Stimulated activated naive CD4-positive, alpha-beta T cell (primary cell): ENCODE measurements around the gene THADA.

Experiments
- DNase-seq, 6 experiments: peaks; one replicate each; lab custom pipeline; 2025; lab: John Stamatoyannopoulos, UW

Gene THADA

DNA sequence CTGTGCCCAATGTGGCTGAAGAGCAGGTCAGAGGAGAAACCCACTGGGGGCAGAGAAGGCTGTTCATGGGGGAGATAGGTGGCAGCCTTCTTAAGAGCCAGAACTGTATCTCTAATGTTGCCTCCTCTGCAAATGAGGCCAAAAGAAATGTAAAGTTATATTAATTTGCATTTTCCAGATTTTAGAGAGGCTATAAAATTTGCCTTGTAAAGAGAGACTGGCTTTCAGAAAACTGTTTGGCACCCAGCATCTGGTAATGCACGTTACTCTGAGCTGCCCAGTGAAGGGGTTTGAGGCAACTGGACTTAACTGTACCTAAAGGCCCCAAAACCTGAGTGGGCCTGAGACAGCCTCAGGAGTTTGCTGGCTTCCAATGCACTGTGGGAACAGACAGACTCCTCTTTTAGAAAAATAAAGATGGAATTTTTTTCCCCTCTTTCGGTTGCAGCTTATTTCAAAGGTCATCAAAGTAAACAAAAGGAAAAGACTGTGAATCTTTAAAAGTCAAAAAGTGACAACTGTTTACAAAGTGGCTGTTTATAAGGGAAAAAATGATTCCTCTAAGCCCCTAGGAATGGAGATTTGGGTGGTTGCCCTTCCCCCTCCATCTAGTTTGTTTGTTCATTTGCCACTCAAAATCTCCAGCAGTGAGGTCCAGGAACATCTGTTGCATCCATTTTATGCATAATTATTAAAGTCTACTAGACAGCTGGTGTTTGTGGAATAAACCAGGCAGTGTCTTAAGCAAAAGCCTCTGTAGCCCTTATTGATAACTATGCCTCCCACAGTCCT is 237.2 kb downstream of the THADA start:
- no peak for DNase-seq

GRCh38 chr2:43356774-43357173 is 239.1 kb downstream of the THADA start:
- DNase-seq = no peak

DNA sequence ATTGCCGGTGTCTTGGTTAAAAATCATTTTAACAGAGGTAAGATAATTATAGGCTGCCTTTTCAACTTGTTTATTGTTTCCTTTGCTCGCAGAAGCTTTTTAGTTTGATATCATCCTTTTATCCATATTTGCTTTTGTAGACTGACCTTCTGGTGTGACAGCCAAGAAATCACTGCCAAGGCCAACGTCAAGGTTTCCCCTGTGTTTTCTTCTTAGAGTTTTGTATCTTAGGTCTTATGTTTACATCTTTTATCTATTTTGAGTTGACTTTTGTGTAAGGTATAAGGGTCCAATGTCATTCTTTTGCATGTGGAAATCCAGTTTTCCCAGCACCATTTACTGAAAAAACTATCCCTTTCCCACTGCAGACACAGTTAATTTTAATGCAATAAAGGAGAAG is 240.4 kb downstream of the THADA start:
- DNase-seq = no peak

DNA sequence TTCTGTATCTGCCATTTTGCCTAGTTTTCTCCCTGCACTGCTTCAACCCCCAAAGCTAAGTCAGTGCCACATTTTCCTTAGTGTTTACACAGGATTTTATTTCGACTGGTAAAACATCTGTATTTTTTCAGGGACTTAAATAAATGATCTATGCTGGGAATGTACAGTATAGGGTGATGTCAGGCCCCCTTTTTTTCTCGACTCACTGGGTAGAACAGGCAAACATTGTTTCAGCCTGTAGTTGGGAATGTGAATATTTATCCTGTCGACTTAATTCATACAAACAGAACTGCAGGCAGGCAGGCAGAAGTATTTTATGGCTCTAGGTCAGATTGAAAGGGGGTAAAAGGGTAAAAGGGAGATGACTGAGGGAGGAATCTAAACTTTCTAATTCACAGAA is 245.9 kb downstream of the THADA start:
- no peak for DNase-seq

- no peak for DNase-seq
These were observed 246.8 kb downstream of the THADA start for GRCh38 chr2:43348908-43349661.

GRCh38 chr2:43347746-43348145 is 248.1 kb downstream of the THADA start:
- no peak for DNase-seq

DNA sequence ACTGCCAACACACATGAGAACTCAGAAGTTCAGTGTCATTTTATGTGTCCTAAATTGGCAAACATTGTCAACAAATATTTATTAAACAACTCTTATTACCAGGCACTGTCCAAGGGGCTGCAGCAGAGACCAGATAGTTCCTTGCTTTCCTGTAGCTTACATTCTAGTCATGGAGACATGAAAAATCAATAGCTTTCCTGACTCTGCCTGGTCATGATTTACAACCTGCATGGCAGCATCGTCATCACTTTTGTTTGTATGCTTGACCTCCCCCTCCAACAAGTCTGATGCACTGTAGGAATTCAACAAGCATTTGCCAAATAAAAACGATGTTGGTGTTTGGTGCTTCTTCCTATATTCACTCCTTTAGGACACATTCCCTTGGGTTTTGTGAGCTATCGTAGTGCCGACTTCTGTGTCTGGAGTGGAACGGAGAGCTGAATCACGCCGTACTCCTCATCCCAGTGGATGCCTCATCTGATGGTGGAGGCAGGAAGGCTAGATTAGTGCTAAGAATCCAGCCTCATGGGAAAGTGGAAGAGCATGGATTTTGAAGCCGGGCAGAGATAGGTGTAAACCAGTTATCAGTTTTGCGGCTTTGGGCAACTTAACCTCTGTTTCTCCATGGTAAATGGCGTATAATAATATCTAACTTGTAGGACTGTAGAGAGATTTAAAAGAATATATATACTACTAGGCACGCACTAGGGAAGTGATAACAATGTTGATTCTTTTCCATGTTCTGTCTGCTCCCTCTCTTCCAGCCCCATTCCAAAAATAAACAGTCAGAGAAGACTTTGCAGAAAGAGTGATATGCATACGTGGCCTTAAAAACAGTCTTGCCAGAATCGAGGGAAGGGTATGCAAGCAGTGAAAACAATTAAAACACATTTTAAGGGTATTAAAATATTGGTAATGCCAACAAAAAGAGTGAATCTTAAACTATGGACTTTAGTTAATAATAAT is 249.0 kb downstream of the THADA start:
- DNase-seq = no peak

DNA sequence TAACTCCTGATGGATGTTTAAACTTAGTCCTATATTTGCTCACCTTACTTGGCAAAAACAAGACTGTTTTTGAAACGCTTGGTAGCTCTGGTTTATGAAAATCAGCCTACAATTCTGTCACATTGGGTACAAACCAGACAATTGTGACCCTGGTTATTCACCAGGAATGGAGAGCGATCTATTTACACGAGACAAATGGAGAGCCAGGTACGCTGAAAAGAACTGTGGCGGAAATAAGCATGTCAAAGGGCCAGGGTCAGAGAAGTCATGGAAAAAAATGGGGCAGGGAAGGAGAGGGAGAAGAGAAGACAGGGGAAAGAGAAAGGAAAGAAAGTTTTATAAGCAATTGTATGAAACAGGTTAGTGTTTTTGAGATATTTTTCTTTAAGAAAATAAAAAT is 250.0 kb downstream of the THADA start:
- no peak for DNase-seq

- no peak for DNase-seq
These were observed 250.4 kb downstream of the THADA start for GRCh38 chr2:43345391-43345813.

DNA sequence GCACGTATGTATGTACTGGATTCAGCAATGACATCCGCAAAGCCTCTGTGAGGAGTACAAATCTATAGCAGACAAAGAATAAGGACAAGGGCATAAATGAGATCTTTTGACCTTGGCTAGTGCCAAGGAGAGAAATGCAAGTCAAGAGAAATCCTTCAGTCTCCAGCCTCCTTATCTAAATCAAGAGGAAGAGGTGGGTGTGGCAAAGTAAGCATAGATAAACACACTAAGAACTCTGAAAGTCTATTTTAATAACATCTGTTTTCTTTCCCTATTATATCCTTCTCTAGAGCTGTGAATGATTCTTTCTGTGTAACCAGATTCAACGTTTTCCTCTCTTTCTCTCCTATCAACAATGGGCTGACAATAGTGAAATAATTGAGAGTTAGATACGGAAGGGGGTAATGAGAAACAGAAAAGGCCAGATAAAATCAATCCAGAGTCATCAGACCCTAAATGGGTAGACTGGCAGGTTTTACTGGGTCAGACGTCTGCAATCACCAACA is 250.9 kb downstream of the THADA start:
- DNase-seq = no peak

DNA sequence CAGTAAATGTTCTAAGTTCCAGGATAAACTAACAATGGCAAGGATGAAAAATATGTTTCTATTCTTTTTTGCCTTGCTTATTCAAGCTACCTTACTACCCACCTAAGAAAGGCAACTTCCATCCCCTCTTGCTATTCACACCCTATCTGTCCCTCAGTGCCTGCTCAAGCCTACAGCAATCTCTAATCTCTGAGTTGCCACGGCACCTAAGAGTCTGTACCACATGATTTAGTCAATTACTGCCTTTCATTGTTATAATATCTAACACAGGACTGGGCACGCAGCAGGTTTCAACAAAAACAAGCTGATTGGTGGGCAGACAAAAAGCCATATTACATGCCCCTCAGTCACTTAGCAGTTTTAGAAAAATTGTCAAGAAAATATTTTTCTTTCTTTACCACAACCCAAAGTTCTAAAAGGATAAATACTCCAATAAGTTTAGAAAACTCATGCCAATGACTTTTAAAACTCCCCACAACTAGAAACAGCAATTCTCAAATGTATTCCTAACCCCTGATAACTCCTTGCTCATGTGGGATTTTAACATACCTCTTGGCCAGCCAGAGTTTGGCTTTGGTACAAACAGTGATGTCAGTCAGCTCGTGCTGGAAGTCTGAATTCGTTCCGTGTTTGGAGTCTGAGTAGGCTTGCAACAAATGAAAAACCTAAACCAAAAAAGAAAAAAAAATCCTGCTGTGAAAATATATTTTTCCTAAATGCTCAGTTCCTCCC is 252.1 kb downstream of the THADA start:
- DNase-seq = no peak

DNA sequence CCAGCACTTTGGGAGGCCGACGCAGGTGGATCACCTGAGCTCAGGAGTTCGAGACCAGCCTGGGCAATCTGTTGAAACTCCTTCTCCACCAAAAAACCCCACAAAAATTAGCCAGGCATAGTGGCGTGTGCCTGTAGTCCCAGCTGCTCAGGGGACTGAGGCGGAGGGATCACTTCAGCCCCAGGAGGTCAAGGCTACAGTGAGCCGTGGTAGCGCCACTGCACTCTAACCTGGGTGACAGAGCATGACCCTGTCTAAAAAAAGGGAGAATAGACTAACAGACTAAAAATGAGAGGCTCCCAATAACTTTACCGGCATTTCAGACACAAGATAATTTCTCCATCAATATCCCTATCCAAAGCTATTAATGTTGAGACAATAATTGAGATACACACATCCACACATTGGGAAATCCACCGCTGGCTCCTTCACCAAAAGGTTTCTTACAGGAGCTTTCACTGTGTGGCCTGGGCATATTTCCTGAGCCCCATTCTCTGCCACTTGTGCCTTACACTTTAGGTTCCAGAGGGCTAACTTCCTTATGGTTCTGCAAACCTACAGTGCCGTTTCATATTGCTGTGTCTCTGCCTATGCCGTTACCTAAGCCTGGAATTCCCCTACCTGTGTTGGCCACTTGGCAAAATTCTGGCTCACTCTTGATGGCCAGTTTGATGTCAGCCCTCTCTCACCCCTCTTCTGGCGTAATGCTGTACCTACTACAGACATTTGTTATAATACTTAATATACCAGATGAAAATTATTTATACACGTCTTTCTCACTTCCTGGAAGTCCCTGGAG is 253.7 kb downstream of the THADA start:
- DNase-seq = no peak

- DNase-seq = no peak
These were observed 254.9 kb downstream of the THADA start for GRCh38 chr2:43340945-43341356.

- no peak for DNase-seq
These were observed 255.8 kb downstream of the THADA start for GRCh38 chr2:43340066-43340465.

- DNase-seq = no peak
These were observed 262.1 kb downstream of the THADA start for GRCh38 chr2:43333656-43334144.

GRCh38 chr2:43333101-43333655 is 262.7 kb downstream of the THADA start:
- DNase-seq = no peak

- no peak for DNase-seq
These were observed 263.2 kb downstream of the THADA start for GRCh38 chr2:43332653-43333052.

- no peak for DNase-seq
These were observed 264.4 kb downstream of the THADA start for GRCh38 chr2:43331422-43331821.

GRCh38 chr2:43329637-43330036 is 266.2 kb downstream of the THADA start:
- DNase-seq = no peak

GRCh38 chr2:43328832-43329231 is 267.0 kb downstream of the THADA start:
- DNase-seq = no peak
